ENCODE data around the gene GAREM1. TPM values are rescaled to one million over a fixed set of nuclear protein-coding genes. Genes with fewer than 3 reads are reported as not detected.

Gene GAREM1
- total RNA-seq, 1 donor from 2014 or later: 11.0 TPM

DNA sequence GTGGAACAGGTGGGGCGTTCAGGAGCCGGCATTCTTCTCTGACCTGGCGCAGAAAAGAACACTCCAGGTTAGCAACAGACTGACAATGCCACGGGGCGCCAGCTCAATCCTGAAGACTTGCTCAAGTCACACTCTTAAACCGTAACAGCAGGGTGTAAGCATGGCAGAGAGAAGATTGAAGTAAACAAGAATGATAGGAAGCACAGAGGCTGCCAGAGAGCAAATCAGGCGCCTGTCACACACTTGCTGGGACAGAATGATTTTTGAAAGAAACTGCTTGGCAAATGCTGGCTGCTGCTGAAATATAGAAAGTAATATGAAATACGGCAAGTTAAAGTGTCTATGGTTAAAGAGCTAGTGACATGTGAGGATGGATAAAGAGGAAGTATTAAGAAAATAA lies 200.3 kb downstream of the GAREM1 start:
- Mint-ChIP-seq H3K27ac (no peak overlapping the region), H3K9me3 (ENCODE audit: low read depth) (no peaks in the 10 kb centered on the region)
- no peak for DNase-seq (ENCODE audit: low spot score, unreplicated experiment)

DNA sequence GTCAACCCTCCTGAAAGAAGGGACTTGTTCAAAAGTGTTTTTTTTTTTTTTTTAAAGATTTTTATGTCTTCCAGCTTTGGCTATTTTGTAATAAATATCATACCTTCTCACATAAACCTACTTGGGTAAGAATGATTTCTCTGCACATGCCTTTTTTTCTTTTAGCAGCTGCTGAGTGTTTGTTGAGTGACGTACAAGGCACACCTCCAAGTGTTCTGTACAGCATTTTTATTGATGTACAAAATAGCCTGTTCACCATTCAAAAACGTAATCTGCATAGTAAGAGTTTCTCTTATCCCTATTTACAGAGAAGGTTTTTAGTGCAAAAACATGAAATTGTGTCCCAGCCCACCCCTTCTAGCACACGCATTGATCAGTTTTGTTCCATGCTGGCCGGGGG lies 203.2 kb downstream of the GAREM1 start:
- Mint-ChIP-seq H3K4me3 (ENCODE audit: low read depth) (no peak overlapping the region), H3K36me3 (ENCODE audit: insufficient read depth) (peaks cover 6% of the 10 kb centered on the region), H3K4me1 (ENCODE audit: low read depth) (no peaks in the 10 kb centered on the region), H3K27me3 (no peaks in the 10 kb centered on the region), H3K27ac (no peak overlapping the region), H3K9me3 (ENCODE audit: low read depth) (no peaks in the 10 kb centered on the region)
- TF ChIP-seq, protein P1, sequence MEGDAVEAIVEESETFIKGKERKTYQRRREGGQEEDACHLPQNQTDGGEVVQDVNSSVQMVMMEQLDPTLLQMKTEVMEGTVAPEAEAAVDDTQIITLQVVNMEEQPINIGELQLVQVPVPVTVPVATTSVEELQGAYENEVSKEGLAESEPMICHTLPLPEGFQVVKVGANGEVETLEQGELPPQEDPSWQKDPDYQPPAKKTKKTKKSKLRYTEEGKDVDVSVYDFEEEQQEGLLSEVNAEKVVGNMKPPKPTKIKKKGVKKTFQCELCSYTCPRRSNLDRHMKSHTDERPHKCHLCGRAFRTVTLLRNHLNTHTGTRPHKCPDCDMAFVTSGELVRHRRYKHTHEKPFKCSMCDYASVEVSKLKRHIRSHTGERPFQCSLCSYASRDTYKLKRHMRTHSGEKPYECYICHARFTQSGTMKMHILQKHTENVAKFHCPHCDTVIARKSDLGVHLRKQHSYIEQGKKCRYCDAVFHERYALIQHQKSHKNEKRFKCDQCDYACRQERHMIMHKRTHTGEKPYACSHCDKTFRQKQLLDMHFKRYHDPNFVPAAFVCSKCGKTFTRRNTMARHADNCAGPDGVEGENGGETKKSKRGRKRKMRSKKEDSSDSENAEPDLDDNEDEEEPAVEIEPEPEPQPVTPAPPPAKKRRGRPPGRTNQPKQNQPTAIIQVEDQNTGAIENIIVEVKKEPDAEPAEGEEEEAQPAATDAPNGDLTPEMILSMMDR (IDR thresholded peaks at IDR 0.05; ENCODE audit: unreplicated experiment): no peak
- no peak for DNase-seq (ENCODE audit: low spot score, unreplicated experiment)

More for the DNA sequence above, 200.3 kb downstream of the GAREM1 start:
- TF ChIP-seq, protein P1 (IDR thresholded peaks at IDR 0.05; ENCODE audit: unreplicated experiment): no peak
- H3K27me3 Mint-ChIP-seq: peaks cover 4% of the 10 kb centered on the region
- H3K4me3 Mint-ChIP-seq (ENCODE audit: low read depth): no peak overlapping the region
- peaks cover 6% of the 10 kb centered on the region for H3K36me3 Mint-ChIP-seq (ENCODE audit: insufficient read depth)
- no peaks in the 10 kb centered on the region for H3K4me1 Mint-ChIP-seq (ENCODE audit: low read depth)

DNA sequence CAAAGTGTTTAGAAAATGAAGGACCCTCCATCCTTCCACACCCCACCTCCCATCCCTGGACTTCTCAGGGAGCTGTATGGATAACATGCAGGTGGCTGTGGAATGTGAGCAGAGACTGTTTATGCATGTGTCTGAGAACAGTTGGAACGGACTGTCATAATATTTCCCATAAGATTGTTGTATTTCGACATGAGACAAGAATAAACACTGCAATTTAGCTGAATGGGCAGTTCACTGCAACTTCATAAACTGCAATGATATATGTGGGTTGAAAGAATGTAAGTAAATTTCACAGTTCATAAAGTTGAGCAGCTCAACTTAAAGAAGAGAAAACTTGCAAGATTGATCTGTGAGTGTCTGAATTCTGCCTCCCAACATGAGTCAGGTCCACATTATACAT lies 206.3 kb downstream of the GAREM1 start:
- Mint-ChIP-seq H3K27ac (no peak overlapping the region), H3K4me3 (ENCODE audit: low read depth) (no peak overlapping the region), H3K36me3 (ENCODE audit: insufficient read depth) (peaks cover 5% of the 10 kb centered on the region), H3K27me3 (no peaks in the 10 kb centered on the region), H3K4me1 (ENCODE audit: low read depth) (no peaks in the 10 kb centered on the region), H3K9me3 (ENCODE audit: low read depth) (no peaks in the 10 kb centered on the region)
- TF ChIP-seq, protein P1 (IDR thresholded peaks at IDR 0.05; ENCODE audit: unreplicated experiment): no peak
- no peak for DNase-seq (ENCODE audit: low spot score, unreplicated experiment)

DNA sequence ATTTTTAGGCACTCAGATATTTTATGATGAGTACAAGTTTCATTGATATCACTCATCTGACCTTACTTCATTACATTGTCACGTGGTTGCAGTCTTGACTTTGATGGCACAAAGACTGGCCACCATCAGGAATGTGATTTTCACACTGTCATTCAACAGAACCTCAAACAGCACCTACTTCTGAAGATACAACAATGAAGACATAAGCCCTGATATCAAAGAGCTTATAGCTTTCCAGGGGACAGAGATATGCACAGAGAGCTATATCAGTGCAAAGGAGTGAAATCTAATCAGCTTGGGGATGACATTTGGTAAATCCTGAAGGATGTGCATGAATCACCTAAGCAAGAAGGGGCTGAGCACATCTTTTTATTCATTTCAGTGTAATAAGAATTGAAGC lies 208.6 kb downstream of the GAREM1 start:
- DNase-seq (ENCODE audit: low spot score, unreplicated experiment): no peak
- Mint-ChIP-seq H3K4me1 (ENCODE audit: low read depth) (no peaks in the 10 kb centered on the region), H3K27me3 (no peaks in the 10 kb centered on the region), H3K9me3 (ENCODE audit: low read depth) (no peaks in the 10 kb centered on the region), H3K27ac (no peak overlapping the region), H3K4me3 (ENCODE audit: low read depth) (no peak overlapping the region), H3K36me3 (ENCODE audit: insufficient read depth) (no peaks in the 10 kb centered on the region)
- TF ChIP-seq, protein P1 (IDR thresholded peaks at IDR 0.05; ENCODE audit: unreplicated experiment): no peak

DNA sequence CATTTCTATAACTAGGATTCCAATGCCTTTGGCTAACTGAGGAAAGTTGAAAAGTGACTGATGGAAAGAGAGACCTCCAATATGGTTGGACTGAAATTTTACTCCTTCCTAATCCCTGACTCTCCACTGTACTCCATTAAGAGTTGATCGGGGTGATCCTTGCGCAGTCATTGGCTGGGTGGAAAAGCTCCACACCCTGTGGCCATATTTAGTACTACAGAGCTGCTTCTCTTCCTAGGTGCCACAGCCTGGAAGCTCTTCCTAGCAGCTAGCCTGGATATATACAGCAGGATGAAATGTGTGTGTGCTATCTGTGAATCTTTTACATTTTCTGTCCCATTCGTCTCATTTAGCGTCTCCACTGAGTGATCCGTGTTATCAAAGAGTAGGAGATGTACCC lies 209.7 kb downstream of the GAREM1 start:
- H3K4me1 Mint-ChIP-seq (ENCODE audit: low read depth): no peaks in the 10 kb centered on the region
- no peak overlapping the region for H3K27ac Mint-ChIP-seq
- H3K4me3 Mint-ChIP-seq (ENCODE audit: low read depth): no peak overlapping the region
- TF ChIP-seq, protein P1 (IDR thresholded peaks at IDR 0.05; ENCODE audit: unreplicated experiment): no peak
- H3K36me3 Mint-ChIP-seq (ENCODE audit: insufficient read depth): no peaks in the 10 kb centered on the region
- H3K9me3 Mint-ChIP-seq (ENCODE audit: low read depth): no peaks in the 10 kb centered on the region
- DNase-seq (ENCODE audit: low spot score, unreplicated experiment): no peak
- H3K27me3 Mint-ChIP-seq: no peaks in the 10 kb centered on the region

Data from progenitor cell of endocrine pancreas (in vitro differentiated cells).